GM12864 (cell line): Measurements from ENCODE around the gene SSTR5.

ENCODE experiments used
- DNase-seq: peaks from one replicate; pipeline ENCODE4 v3.0.0-alpha.2; 2011; ENCODE audit warnings: low read depth
- H3K4me3 ChIP-seq: 2 replicates; pipeline ENCODE4 v1.5.1; 2011; ENCODE audit warnings: mild to moderate bottlenecking, low read depth, low read length, control low read depth
- CTCF ChIP-seq: IDR thresholded peaks from 2 replicates; pipeline ENCODE4 v1.5.1; 2011; ENCODE audit warnings: low read depth, mild to moderate bottlenecking, moderate library complexity, low read length, control low read depth, inconsistent platforms; ENCODE audit errors: missing control alignments

Gene SSTR5

GRCh38 chr16:1124291-1124690 is 51.7 kb downstream of the SSTR5 start:
- H3K4me3 ChIP-seq, result no peak overlapping the region
- DNase-seq, result no peak
- no peak for TF ChIP-seq CTCF

GRCh38 chr16:1124795-1125194 is 52.2 kb downstream of the SSTR5 start:
- no peak for TF ChIP-seq CTCF
- no peak overlapping the region for H3K4me3 ChIP-seq
- DNase-seq, result no peak

DNA sequence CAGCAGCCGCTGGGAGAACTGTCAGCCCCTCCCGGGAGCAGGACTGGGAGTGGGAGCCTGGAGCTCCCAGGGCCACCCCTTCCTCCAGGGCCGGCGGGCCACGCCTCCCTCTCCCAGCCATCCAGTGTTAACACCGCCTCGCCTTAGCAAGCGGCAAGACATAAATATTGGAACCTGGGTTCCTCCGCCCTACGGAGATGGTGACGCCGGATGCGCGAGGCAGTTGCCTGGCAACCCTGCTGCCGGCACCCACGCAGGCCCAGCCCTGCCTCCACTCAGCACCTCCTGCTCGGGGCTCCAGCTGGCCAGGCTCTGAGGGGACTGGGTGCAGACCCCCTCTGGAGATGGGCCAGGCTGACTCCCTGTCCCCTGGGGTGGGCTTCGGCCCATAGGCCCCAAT is 52.9 kb downstream of the SSTR5 start:
- no peak overlapping the region for H3K4me3 ChIP-seq
- DNase-seq, result no peak
- no peak for TF ChIP-seq CTCF

DNA sequence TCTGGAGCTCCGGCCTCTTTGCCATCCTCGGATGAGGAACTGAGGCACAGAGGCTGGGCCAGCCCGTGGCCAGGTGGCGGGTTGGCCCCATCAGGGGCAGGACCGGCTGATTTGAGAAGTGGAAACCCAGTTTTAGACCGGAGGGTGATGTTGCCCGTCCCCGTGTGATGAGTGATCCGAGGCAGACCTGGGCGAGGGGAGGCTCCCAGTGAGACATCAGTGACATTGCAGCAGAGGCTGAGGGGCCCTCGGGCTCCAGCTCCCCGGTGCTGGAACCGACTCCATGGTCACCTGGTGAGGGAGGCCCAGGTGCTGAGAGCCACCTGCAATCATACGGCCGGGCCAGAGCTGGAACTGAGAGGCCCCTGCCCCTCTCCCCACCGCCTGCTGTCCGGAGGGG is 53.5 kb downstream of the SSTR5 start:
- no peak for DNase-seq
- TF ChIP-seq CTCF, result no peak

DNA sequence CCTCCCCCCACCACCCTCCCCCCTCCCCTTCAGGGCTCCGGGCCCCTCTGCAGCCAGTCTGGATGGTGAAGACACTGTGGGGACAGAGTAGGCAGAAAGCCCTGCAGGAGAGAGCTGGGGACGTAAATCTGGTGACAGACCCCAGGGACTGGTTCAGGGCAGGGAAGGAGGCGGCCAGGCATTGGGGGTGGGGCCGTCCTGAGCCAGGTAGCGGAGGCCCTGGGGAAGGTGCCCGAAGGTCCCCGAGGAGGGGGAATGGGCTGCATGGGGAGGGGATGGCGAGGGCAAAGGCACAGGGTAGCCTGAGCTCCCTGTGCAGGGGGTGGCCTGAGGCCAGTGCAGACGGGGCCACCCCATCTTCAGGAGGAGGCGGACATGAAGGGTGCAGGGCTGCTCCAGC is 54.0 kb downstream of the SSTR5 start:
- no peak for DNase-seq

More for the DNA sequence above, 53.5 kb downstream of the SSTR5 start:
- H3K4me3 ChIP-seq, result no peak overlapping the region

DNA sequence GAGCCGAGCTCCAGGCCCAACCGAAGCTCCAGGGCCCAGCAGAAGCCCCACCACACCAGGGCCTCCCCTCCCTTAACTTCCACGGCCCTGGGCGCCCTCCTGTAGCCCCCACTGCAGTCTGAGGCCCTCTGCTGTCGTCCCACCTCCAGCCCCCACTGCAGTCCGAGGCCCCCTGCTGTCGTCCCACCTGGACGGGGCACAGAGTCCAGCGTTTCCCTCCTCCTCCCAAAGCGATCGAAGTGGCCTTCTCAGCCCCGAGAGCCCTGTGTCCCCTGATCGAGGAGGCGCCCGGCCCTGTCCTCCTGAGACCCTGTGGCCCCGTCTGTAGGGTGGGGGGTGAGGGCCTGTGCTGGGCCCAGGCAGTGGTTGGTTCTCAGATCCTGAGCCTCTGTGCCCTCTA is 54.6 kb downstream of the SSTR5 start:
- no peak for TF ChIP-seq CTCF
- H3K4me3 ChIP-seq, result no peak overlapping the region
- DNase-seq, result no peak

More for the DNA sequence above, 54.0 kb downstream of the SSTR5 start:
- TF ChIP-seq CTCF, result no peak
- H3K4me3 ChIP-seq, result no peak overlapping the region

- no peak overlapping the region for H3K4me3 ChIP-seq
- DNase-seq, result no peak
- TF ChIP-seq CTCF, result no peak
Observed at GRCh38 chr16:1127971-1128715, 55.6 kb downstream of the SSTR5 start.
